Esophagus muscularis mucosa (tissue), 4 donors: ENCODE measurements around the gene UBE3D. TPM values are rescaled to one million over a fixed set of nuclear protein-coding genes. Genes with fewer than 3 reads are reported as not detected.

ENCODE experiments used
- DNase-seq: peaks from one replicate; pipeline ENCODE4 v3.0.0-alpha.2; 2017; ENCODE audit errors: extremely low spot score
- H3K27ac ChIP-seq, 4 donors: fragments of 200-600 bp; sonication (generic); replicated peaks in 1 of 4; 1 replicate in 3 of 4; 2 replicates in 1 of 4; pipeline ENCODE4 v1.5.1; 2016 to 2019; ENCODE audit warnings: mild to moderate bottlenecking in 1 of 4
- H3K27me3 ChIP-seq, 4 donors: fragments of 200-600 bp; sonication (generic); one replicate each; pipeline versions ENCODE4 v1.5.1 to v1.6.0; 2016 to 2019
- H3K36me3 ChIP-seq, 4 donors: fragments of 200-600 bp; sonication (generic); one replicate each; pipeline ENCODE4 v1.5.1; 2016 to 2019
- H3K4me1 ChIP-seq, 4 donors: fragments of 200-600 bp; sonication (generic); one replicate each; pipeline ENCODE4 v1.5.1; 2016 to 2019
- H3K4me3 ChIP-seq, 4 donors: fragments of 200-600 bp; sonication (generic); 1 replicate in 2 of 4; 2 replicates in 2 of 4; pipeline ENCODE4 v1.5.1; 2016 to 2019; ENCODE audit warnings: mild to moderate bottlenecking in 4 of 4, moderate library complexity in 1 of 4
- H3K9me3 ChIP-seq, 4 donors: fragments of 200-600 bp; sonication (generic); 1 replicate in 3 of 4; 2 replicates in 1 of 4; pipeline ENCODE4 v1.5.1; 2016 to 2019
- EP300 ChIP-seq: sonication (generic); formaldehyde crosslinking; IDR thresholded peaks from one replicate; pipeline ENCODE4 v1.6.1; 2017; ENCODE audit warnings: antibody characterized with exemption
- POLR2A ChIP-seq: fragments of 450-650 bp; IDR thresholded peaks from one replicate; pipeline ENCODE4 v1.6.1; 2017; ENCODE audit warnings: antibody characterized with exemption, moderate library complexity, mild to moderate bottlenecking, low read depth
- POLR2AphosphoS5 ChIP-seq, 2 donors: sonication (generic); formaldehyde crosslinking; IDR thresholded peaks; one replicate each; pipeline ENCODE4 v1.6.1; 2017; ENCODE audit warnings: antibody characterized with exemption in 2 of 2
- WGBS: methylation state at CpG from one replicate; pipeline ENCODE4 v1.1.5; 2018; 5-methylcytosine and 5-hydroxymethylcytosine counted together
- intact Hi-C: fragments of 100-400 bp; cut with DNase I; formaldehyde crosslinking; loops from one replicate; pipeline ENCODE4 v1.15.1; 2023
- total RNA-seq, 4 donors: library from RNA; depleted of rRNA; stranded (reverse); fragments of >200 nt; gene quantifications; one replicate each; pipeline versions ENCODE4 v1.1.0 to v1.2.1, GENCODE V29; 2016
- TF ChIP-seq, protein P1 (sequence below), 3 experiments: fragments of 200-600 bp in 2 of 3; fragments of 450-650 bp in 1 of 3; sonication (generic) in 2 of 3; IDR thresholded peaks; one replicate each; pipeline ENCODE4 v1.5.1; 2017 to 2019; ENCODE audit warnings: antibody characterized with exemption in 3 of 3, mild to moderate bottlenecking in 2 of 3, moderate library complexity in 1 of 3

The UBE3D gene
- total RNA-seq, 4 donors from 2014 or later, result 5.3 to 10.0 (median 6.4) TPM

DNA sequence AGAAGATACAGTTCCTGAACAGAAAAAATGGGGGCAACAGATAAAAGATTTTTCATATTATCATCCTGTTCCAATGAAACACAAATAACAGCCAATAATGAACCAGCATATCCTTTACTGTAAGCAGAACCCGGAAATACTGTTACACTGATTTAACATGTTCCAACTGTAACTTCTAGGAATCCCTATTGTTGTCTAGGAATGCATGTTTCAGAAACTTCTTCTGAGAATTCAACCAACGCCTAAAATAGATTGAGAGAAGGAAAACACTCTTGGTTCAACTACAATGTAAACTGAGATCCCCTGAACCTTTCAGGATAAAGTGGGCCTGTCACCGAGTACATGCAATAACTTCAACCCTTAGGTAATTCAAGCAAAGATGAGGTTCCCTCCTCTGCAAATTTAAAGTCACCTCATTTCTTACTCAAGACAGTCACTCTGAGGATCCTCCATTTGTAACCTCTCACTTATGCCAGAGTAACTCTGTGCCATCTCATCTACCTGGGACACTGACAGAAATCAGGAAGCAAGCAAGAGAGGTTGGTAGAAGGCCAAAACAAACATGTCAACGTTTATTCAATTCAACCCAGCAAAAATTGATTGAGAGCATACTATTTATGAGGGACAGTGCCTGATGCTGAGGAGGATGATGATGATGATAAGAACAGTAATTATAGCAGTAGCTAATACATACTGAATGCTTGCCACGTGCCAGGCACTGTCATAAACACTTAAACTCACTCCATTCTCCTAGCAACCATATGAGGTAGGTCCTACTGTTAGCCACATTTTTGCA is 14.1 kb downstream of the UBE3D start:
- Histone ChIP-seq H3K27ac (peak overlapping the region in 1 of 4 donors; percentile 52), H3K4me1 (peaks cover 0 to 54% (median 31%) of the 10 kb centered on the region in 4 donors), H3K9me3 (no peaks in the 10 kb centered on the region), H3K36me3 (peaks cover 0 to 4% (median 0%) of the 10 kb centered on the region in 4 donors), H3K4me3 (no peak overlapping the region), H3K27me3 (no peaks in the 10 kb centered on the region)
- TF ChIP-seq POLR2AphosphoS5 (IDR thresholded peaks at IDR 0.05) (no peak), EP300 (peak; percentile 2), POLR2A (no peak)
- WGBS, result 38% methylated on average over 5 of the region's 5 CpGs
- DNase-seq, result no peak
- intact Hi-C loops, result loop anchor here (10.0 kb wide), 2 partner anchors 437 to 687 kb away; partner anchors contain the start of gene TPBG

DNA sequence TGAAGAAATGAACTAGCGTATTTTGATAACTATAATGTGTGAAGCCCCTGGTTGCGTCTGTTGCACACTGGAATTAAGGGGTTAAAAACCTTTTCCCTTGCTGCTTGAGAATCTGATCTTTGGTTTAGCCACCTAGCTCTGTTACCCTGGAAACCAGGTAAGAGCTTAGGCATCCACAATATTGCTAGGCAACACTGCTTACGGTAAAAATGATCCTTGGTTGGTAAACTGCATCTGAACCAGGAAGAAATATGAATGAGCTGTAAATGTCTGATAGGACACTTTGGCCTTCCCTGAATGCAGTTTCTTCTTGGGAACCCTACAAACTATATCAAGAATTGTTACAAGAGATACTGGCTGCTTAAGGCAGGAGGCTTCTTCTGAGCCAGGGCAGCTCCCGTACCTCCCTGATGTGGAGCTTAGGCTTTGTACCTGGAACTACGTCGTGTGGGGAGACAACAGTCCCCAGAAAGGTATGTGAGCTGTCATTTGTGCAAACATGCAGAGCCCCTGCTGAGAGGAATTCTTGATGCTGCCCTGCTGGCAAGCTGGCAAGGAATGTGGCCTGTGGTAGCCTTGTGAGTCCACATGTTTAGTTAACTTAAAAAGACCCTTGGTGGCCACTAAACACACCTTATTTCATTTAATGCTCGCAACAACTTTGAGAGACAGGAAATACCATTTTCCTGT is 18.4 kb downstream of the UBE3D start:
- TF ChIP-seq POLR2A (no peak), EP300 (no peak), POLR2AphosphoS5 (IDR thresholded peaks at IDR 0.05) (no peak)
- TF ChIP-seq, protein P1, sequence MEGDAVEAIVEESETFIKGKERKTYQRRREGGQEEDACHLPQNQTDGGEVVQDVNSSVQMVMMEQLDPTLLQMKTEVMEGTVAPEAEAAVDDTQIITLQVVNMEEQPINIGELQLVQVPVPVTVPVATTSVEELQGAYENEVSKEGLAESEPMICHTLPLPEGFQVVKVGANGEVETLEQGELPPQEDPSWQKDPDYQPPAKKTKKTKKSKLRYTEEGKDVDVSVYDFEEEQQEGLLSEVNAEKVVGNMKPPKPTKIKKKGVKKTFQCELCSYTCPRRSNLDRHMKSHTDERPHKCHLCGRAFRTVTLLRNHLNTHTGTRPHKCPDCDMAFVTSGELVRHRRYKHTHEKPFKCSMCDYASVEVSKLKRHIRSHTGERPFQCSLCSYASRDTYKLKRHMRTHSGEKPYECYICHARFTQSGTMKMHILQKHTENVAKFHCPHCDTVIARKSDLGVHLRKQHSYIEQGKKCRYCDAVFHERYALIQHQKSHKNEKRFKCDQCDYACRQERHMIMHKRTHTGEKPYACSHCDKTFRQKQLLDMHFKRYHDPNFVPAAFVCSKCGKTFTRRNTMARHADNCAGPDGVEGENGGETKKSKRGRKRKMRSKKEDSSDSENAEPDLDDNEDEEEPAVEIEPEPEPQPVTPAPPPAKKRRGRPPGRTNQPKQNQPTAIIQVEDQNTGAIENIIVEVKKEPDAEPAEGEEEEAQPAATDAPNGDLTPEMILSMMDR (IDR thresholded peaks at IDR 0.05), result no peak
- WGBS, result 94% methylated on average over 7 of the region's 7 CpGs
- intact Hi-C loops, result no loop called here

DNA sequence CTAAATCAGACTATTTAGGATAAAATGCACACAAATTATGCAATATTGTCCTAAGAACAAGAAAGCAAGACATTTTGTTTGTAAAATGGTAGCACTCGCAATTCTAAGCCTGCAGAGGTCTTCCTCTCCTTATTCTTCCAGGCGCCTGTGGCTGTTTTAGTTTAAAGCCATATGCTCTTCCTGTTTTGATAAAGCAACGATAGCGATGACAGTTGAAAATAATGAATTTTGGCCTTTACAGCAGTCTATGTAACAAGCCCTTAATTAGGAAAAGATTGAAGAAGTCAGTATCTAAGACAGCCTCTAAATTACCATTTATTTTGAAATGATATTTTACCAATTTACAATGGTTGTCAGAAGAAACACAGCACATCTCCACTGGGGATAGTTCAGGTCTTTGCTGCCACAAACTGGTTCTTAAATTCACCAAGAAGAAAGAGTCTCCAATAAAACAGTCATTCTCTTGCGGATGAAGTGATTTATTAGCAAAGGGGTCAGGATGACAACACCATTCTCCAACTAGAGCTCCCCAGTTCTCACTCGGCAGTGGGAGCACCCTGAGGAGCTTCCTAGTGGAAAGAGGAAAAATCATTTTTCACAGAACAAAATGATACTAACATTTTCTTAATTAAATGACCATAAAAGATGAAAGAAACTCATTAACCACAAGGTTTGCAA is 21.4 kb downstream of the UBE3D start:
- intact Hi-C loops, result no loop called here
- no peak for DNase-seq
- TF ChIP-seq POLR2AphosphoS5 (IDR thresholded peaks at IDR 0.05), result no peak

More for the DNA sequence above, 18.4 kb downstream of the UBE3D start:
- no peaks in the 10 kb centered on the region for H3K36me3 ChIP-seq
- no peak overlapping the region for H3K27ac ChIP-seq
- H3K27me3 ChIP-seq, result no peaks in the 10 kb centered on the region
- no peak overlapping the region for H3K4me3 ChIP-seq
- H3K9me3 ChIP-seq, result no peaks in the 10 kb centered on the region
- no peak for DNase-seq
- H3K4me1 ChIP-seq, result peaks cover 0 to 28% (median 19%) of the 10 kb centered on the region in 4 donors

DNA sequence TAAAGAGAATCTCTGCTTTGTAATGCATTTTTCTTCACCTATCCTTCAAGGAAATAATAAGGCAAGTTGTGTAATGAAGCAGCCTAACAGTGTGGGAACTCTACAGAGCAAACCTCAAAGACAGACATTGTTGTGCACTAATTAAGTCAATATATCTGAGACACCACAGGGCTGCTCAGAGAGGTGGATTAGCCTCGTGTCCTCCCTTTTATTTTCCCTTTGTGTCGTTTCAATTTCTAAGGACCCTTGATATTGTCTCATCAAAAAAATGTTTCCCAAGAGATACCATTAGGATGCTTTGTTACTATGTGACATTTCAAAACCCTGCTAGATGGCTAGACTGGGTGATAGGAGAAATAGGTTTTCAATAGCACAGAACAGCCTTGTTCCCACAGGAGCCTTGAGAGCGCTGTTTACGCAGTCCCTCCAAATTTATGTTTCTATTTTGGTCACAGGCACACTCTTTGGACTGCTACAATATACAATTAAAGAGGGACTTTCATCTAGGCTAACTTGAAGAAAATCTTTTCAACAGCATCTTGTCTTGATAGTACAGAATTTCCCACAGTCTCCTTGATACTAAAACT is 23.1 kb downstream of the UBE3D start:
- no peaks in the 10 kb centered on the region for H3K27me3 ChIP-seq
- no peaks in the 10 kb centered on the region for H3K36me3 ChIP-seq
- intact Hi-C loops, result no loop called here
- WGBS, result 53% methylated on average over 4 of the region's 4 CpGs
- H3K4me3 ChIP-seq, result peak overlapping the region in 3 of 4 donors; percentile 14 to 24 (median 16)
- H3K9me3 ChIP-seq, result no peaks in the 10 kb centered on the region
- peak overlapping the region in 2 of 4 donors; percentile 20 to 44 for H3K27ac ChIP-seq
- TF ChIP-seq POLR2AphosphoS5 (IDR thresholded peaks at IDR 0.05), result no peak
- no peak for TF ChIP-seq EP300
- TF ChIP-seq POLR2A, result no peak
- TF ChIP-seq, protein P1 (IDR thresholded peaks at IDR 0.05), result no peak
- DNase-seq, result no peak
- peaks cover 0 to 18% (median 7%) of the 10 kb centered on the region in 4 donors for H3K4me1 ChIP-seq

More for the DNA sequence above, 21.4 kb downstream of the UBE3D start:
- no peaks in the 10 kb centered on the region for H3K9me3 ChIP-seq
- H3K27me3 ChIP-seq, result no peaks in the 10 kb centered on the region
- no peaks in the 10 kb centered on the region for H3K36me3 ChIP-seq
- H3K4me3 ChIP-seq, result no peak overlapping the region
- H3K4me1 ChIP-seq, result peaks cover 0 to 24% (median 9%) of the 10 kb centered on the region in 4 donors
- H3K27ac ChIP-seq, result no peak overlapping the region
- WGBS, result 88% methylated on average over 6 of the region's 6 CpGs

DNA sequence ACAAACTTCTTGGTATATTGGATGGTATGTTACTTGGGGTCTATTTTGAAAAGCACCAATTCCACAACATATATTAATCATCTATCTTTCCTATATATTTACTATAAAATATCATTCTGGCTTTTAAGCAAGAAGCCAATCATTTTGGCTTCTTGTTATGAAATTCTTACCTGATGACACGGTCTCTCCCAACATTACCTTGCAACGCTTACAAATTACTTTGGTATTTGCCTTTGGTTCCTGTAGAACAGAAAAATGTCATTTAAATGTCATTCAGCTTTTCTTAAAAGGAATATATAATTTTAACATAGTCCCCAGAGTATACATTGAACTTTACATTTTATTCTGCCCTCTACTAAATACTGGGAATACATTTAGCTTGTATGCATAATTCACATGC is 27.4 kb downstream of the UBE3D start:
- no peak for DNase-seq
- intact Hi-C loops, result no loop called here
- peaks cover 0 to 18% (median 7%) of the 10 kb centered on the region in 4 donors for H3K4me1 ChIP-seq
- no peak overlapping the region for H3K27ac ChIP-seq
- TF ChIP-seq EP300, result no peak
- TF ChIP-seq POLR2AphosphoS5 (IDR thresholded peaks at IDR 0.05), result no peak
- TF ChIP-seq POLR2A, result no peak
- TF ChIP-seq, protein P1 (IDR thresholded peaks at IDR 0.05), result no peak
- H3K27me3 ChIP-seq, result no peaks in the 10 kb centered on the region
- H3K36me3 ChIP-seq, result no peaks in the 10 kb centered on the region
- no peaks in the 10 kb centered on the region for H3K9me3 ChIP-seq
- 93% methylated on average over 2 of the region's 2 CpGs for WGBS
- H3K4me3 ChIP-seq, result no peak overlapping the region
